Common myeloid progenitor, CD34-positive (primary cell): ENCODE measurements around the gene CHMP6.
A peak's percentile ranks its signal among the peaks of the same experiment; 100 is the strongest.

Experiments
- CTCF ChIA-PET: fragments of 350-600 bp; sonication (Branson Sonifier 250); formaldehyde crosslinking; loops from one replicate; lab custom pipeline; 2021; ENCODE audit warnings: antibody characterized with exemption; lab: Charles Lee
- POLR2A ChIA-PET: fragments of 350-600 bp; sonication (Branson Sonifier 250); formaldehyde crosslinking; loops from one replicate; lab custom pipeline; 2021; ENCODE audit warnings: antibody characterized with exemption; lab: Charles Lee
- DNase-seq, 3 donors: peaks; one replicate each; pipeline versions ENCODE4 v3.0.0 to v3.0.0-alpha.2; 2013
- H3K27ac ChIP-seq, 2 experiments: 1 replicate in 1 of 2; 2 replicates in 1 of 2; pipeline ENCODE4 v1.7.0; 2013; ENCODE audit warnings: inconsistent platforms in 2 of 2, low read length in 2 of 2, mild to moderate bottlenecking in 2 of 2, low read depth in 1 of 2, moderate library complexity in 1 of 2; ENCODE audit not compliant: severe bottlenecking in 2 of 2, insufficient read depth in 1 of 2, poor library complexity in 1 of 2
- H3K27me3 ChIP-seq, 5 experiments: replicated peaks in 2 of 5; 1 replicate in 3 of 5; 2 replicates in 2 of 5; pipeline versions ENCODE4 v1.6.1 to v1.7.0; 2013; ENCODE audit warnings: low read length in 4 of 5, mild to moderate bottlenecking in 2 of 5, moderate library complexity in 2 of 5, inconsistent platforms in 1 of 5; ENCODE audit not compliant: insufficient read depth in 5 of 5, control insufficient read depth in 4 of 5
- H3K36me3 ChIP-seq, 4 experiments: 1 replicate in 2 of 4; 2 replicates in 2 of 4; pipeline versions ENCODE4 v1.6.1 to v1.7.0; 2013; ENCODE audit warnings: low read length in 3 of 4, control low read depth in 1 of 4, mild to moderate bottlenecking in 1 of 4; ENCODE audit not compliant: control insufficient read depth in 4 of 4, insufficient read depth in 4 of 4
- H3K4me1 ChIP-seq, 4 experiments: 1 replicate in 3 of 4; 2 replicates in 1 of 4; pipeline versions ENCODE4 v1.6.1 to v1.7.1; 2013; ENCODE audit warnings: low read length in 3 of 4, mild to moderate bottlenecking in 3 of 4, control low read depth in 1 of 4, inconsistent platforms in 1 of 4, moderate library complexity in 1 of 4; ENCODE audit not compliant: control insufficient read depth in 4 of 4, insufficient read depth in 4 of 4; ENCODE audit errors: control extremely low read depth in 1 of 4
- H3K4me3 ChIP-seq, 7 experiments: 1 replicate in 4 of 7; 2 replicates in 3 of 7; pipeline versions ENCODE4 v1.5.1 to v1.7.0; 2013; ENCODE audit warnings: mild to moderate bottlenecking in 7 of 7, low read length in 6 of 7, moderate library complexity in 6 of 7, inconsistent platforms in 2 of 7, low read depth in 2 of 7, control low read depth in 1 of 7; ENCODE audit not compliant: insufficient read depth in 4 of 7, control insufficient read depth in 1 of 7; ENCODE audit errors: extremely low read depth in 1 of 7
- H3K9me3 ChIP-seq, 5 experiments: 1 replicate in 4 of 5; 2 replicates in 1 of 5; pipeline versions ENCODE4 v1.6.1 to v1.7.1; 2013; ENCODE audit warnings: low read length in 4 of 5, mild to moderate bottlenecking in 2 of 5, inconsistent platforms in 1 of 5, low read depth in 1 of 5, moderate library complexity in 1 of 5; ENCODE audit not compliant: control insufficient read depth in 4 of 5, insufficient read depth in 2 of 5; ENCODE audit errors: control extremely low read depth in 1 of 5
- WGBS: methylation state at CpG from one replicate; pipeline ENCODE4 v1.1.5; 2013; ENCODE audit not compliant: insufficient coverage; 5-methylcytosine and 5-hydroxymethylcytosine counted together

CHMP6 gene

DNA sequence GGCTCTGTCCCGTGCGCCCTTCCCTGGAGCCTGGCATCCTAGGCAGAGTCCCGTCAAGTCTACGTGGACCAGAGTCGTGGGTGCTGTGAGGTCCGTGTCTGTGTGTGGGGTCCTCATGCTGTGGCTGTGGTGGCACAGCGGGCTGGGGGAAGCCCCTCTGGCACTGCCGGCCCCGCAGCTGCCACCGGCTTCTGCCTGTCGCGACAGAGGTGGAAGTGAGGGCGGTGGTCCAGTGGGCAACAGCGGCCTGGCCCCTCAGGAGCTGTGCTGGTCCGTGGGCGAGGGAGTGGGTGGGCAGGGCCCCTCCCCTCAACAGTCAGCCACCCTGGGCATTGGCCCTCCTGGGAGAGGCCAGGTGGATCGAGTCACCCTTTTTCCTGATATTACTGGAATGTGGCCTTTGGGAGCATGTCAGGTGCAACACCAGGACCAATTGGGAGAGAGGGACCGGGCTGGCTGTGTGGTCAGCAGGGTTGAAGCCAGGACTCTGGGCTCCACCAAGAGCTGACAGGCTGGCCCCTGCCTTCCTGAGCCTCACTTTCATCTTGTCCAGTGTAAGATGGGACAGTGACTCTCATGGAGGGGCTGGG, 55.2 kb downstream of the CHMP6 start:
- peaks cover 0 to 38% (median 27%) of the 10 kb centered on the region in 4 experiments for H3K4me1 ChIP-seq

GRCh38 chr17:81048827-81049371, 57.3 kb downstream of the CHMP6 start:
- no peaks in the 10 kb centered on the region for H3K36me3 ChIP-seq
- H3K4me1 ChIP-seq = peaks cover 0 to 38% (median 27%) of the 10 kb centered on the region in 4 experiments
- H3K27ac ChIP-seq = peak overlapping the region in 1 of 2 experiments; percentile 14
- POLR2A ChIA-PET = no interaction called here
- H3K4me3 ChIP-seq = peak overlapping the region in 1 of 7 experiments; percentile 38
- DNase-seq = no peak
- WGBS = 74% methylated on average over 23 of the region's 28 CpGs
- no peaks in the 10 kb centered on the region for H3K27me3 ChIP-seq
- CTCF ChIA-PET = interaction anchor here (1.1 to 1.4 kb wide), 2 partner anchors 12 to 25 kb away, joined by 4 to 5 read pairs; no protein-coding TSS in a partner anchor
- H3K9me3 ChIP-seq = no peaks in the 10 kb centered on the region

More for the DNA sequence above, 55.2 kb downstream of the CHMP6 start:
- Histone ChIP-seq H3K4me3 (no peak overlapping the region), H3K27ac (no peak overlapping the region), H3K27me3 (no peaks in the 10 kb centered on the region), H3K9me3 (no peaks in the 10 kb centered on the region), H3K36me3 (no peaks in the 10 kb centered on the region)
- 87% methylated on average over 10 of the region's 18 CpGs for WGBS
- ChIA-PET CTCF (interaction anchor here (1.1 kb wide), 3 partner anchors 18 to 22 kb away, joined by 3 read pairs; no protein-coding TSS in a partner anchor), POLR2A (no interaction called here)
- DNase-seq = no peak

- Histone ChIP-seq H3K27me3 (no peaks in the 10 kb centered on the region), H3K9me3 (no peaks in the 10 kb centered on the region), H3K4me3 (peak overlapping the region in 2 of 7 experiments; percentile 17 to 38), H3K27ac (peak overlapping the region in 1 of 2 experiments; percentile 14), H3K36me3 (no peaks in the 10 kb centered on the region), H3K4me1 (peaks cover 0 to 38% (median 27%) of the 10 kb centered on the region in 4 experiments)
- WGBS = 28% methylated on average over 13 of the region's 17 CpGs
- ChIA-PET CTCF (interaction anchor here (1.1 to 1.4 kb wide), 2 partner anchors 13 to 26 kb away, joined by 4 to 5 read pairs; no protein-coding TSS in a partner anchor), POLR2A (no interaction called here)
- peak; percentile 21 to 56 (median 37) for DNase-seq
Observed at GRCh38 chr17:81049372-81049911, 57.8 kb downstream of the CHMP6 start.
